A549 (cell line): ENCODE measurements around the gene RPH3AL. TPM values are rescaled to one million over a fixed set of nuclear protein-coding genes. Genes with fewer than 3 reads are reported as not detected.

Experiments
- ATAC-seq, 2 experiments: fragments of 200-7000 bp in 1 of 2; fragments of >200 bp in 1 of 2; cut with Nextera tagmentation in 1 of 2; cut with Tn5 transposase in 1 of 2; 3 replicates each; pipeline versions ENCODE4 v1.8.0 to v1.9.1; 2018 to 2020; ENCODE audit warnings: mild to moderate bottlenecking in 1 of 2, moderate library complexity in 1 of 2
- CTCF ChIA-PET: fragments of 300-600 bp; sonication (Branson Sonifier 250); formaldehyde crosslinking; extraction: SDS; loops from one replicate; lab custom pipeline; 2021; ENCODE audit warnings: antibody characterized with exemption, inconsistent platforms; lab: Yijun Ruan, JAX
- POLR2A ChIA-PET: fragments of 350-600 bp; formaldehyde crosslinking; extraction: SDS; loops from one replicate; lab custom pipeline; 2021; ENCODE audit warnings: antibody characterized with exemption, inconsistent platforms; lab: Yijun Ruan, JAX
- DNase-seq, 2 experiments: peaks; one replicate each; pipeline versions ENCODE4 v3.0.0 to v3.0.0-alpha.2; 2011 to 2016; ENCODE audit warnings: low read depth in 1 of 2, low spot score in 1 of 2
- FAIRE-seq: peaks from 2 replicates; lab custom pipeline; 2011; peaks lifted over from hg19 to GRCh38; lab: Jason Lieb, UNC
- H3K27ac ChIP-seq, 2 experiments: fragments of >200 bp; sonication (Bioruptor Twin); formaldehyde crosslinking; 3 replicates each; pipeline ENCODE4 v1.5.1; 2016 to 2017
- H3K4me1 ChIP-seq: fragments of >200 bp; sonication (Bioruptor Twin); formaldehyde crosslinking; 3 replicates; pipeline ENCODE4 v1.6.1; 2016
- H3K4me2 ChIP-seq: fragments of >200 bp; sonication (Bioruptor Twin); formaldehyde crosslinking; 3 replicates; pipeline ENCODE4 v1.6.1; 2016
- H3K4me3 ChIP-seq: fragments of >200 bp; sonication (Bioruptor Twin); formaldehyde crosslinking; 3 replicates; pipeline ENCODE4 v1.5.1; 2016
- H3K9me3 ChIP-seq: fragments of >200 bp; sonication (Bioruptor Twin); formaldehyde crosslinking; 3 replicates; pipeline ENCODE4 v1.6.1; 2016
- BHLHE40 ChIP-seq: IDR thresholded peaks from 2 replicates; pipeline ENCODE4 v1.6.1; 2012; ENCODE audit warnings: low read depth, low read length, inconsistent platforms
- CBX2 ChIP-seq: fragments of 200-600 bp; sonication (generic); IDR thresholded peaks from 2 replicates; pipeline ENCODE4 v1.6.1; 2016; ENCODE audit warnings: low read depth, mild to moderate bottlenecking, borderline replicate concordance
- CHD4 ChIP-seq: fragments of 200-600 bp; sonication (generic); IDR thresholded peaks from 2 replicates; pipeline ENCODE4 v1.6.1; 2016; ENCODE audit warnings: antibody characterized with exemption, mild to moderate bottlenecking, borderline replicate concordance
- EHF ChIP-seq: fragments of 250-450 bp; sonication (Bioruptor Pico); IDR thresholded peaks from 2 replicates; pipeline ENCODE4 v1.5.0; 2020; ENCODE audit warnings: mild to moderate bottlenecking
- FOSB ChIP-seq: fragments of 250-450 bp; sonication (Bioruptor Pico); IDR thresholded peaks from 2 replicates; pipeline ENCODE4 v1.5.0; 2020; ENCODE audit warnings: mild to moderate bottlenecking, moderate library complexity
- FOXS1 ChIP-seq: fragments of 250-450 bp; sonication (Bioruptor Pico); IDR thresholded peaks from 2 replicates; pipeline ENCODE4 v1.5.0; 2020; ENCODE audit warnings: mild to moderate bottlenecking, moderate library complexity
- HDAC2 ChIP-seq: fragments of 200-600 bp; sonication (generic); IDR thresholded peaks from 2 replicates; pipeline ENCODE4 v1.6.1; 2016
- HOXA7 ChIP-seq: fragments of 250-450 bp; sonication (Bioruptor Pico); IDR thresholded peaks from 2 replicates; pipeline ENCODE4 v1.5.0; 2020; ENCODE audit warnings: mild to moderate bottlenecking, moderate library complexity
- HOXB13 ChIP-seq: fragments of 250-450 bp; sonication (Bioruptor Pico); IDR thresholded peaks from 2 replicates; pipeline ENCODE4 v1.5.0; 2020; ENCODE audit warnings: low read depth, mild to moderate bottlenecking, moderate library complexity
- JUNB ChIP-seq: fragments of >200 bp; sonication (Bioruptor Twin); formaldehyde crosslinking; IDR thresholded peaks from 2 replicates; pipeline ENCODE4 v1.6.1; 2016
- KDM5A ChIP-seq: fragments of 200-600 bp; sonication (generic); IDR thresholded peaks from 2 replicates; pipeline ENCODE4 v1.6.1; 2016; ENCODE audit warnings: antibody characterized with exemption, mild to moderate bottlenecking
- NR3C1 ChIP-seq: fragments of >200 bp; sonication (Bioruptor Twin); formaldehyde crosslinking; IDR thresholded peaks from 3 replicates; pipeline ENCODE4 v1.6.1; 2017
- PHF8 ChIP-seq: fragments of 200-600 bp; sonication (generic); IDR thresholded peaks from 2 replicates; pipeline ENCODE4 v1.6.1; 2016; ENCODE audit warnings: low read depth, mild to moderate bottlenecking, antibody characterized with exemption, moderate library complexity, borderline replicate concordance
- RAD21 ChIP-seq, 2 experiments: fragments of >200 bp in 1 of 2; sonication (Bioruptor Twin) in 1 of 2; formaldehyde crosslinking in 1 of 2; IDR thresholded peaks in 1 of 2; conservative IDR thresholded peaks in 1 of 2; 2 replicates in 1 of 2; 3 replicates in 1 of 2; pipeline ENCODE4 v1.6.1; 2012 to 2018; ENCODE audit warnings: inconsistent platforms in 1 of 2
- RCOR1 ChIP-seq: fragments of 150-350 bp; IDR thresholded peaks from 2 replicates; pipeline ENCODE4 v1.6.1; 2014; ENCODE audit warnings: antibody characterized with exemption, low read length, low read depth
- RNF2 ChIP-seq: fragments of 200-600 bp; sonication (generic); IDR thresholded peaks from 2 replicates; pipeline ENCODE4 v1.6.1; 2016; ENCODE audit warnings: low read depth, mild to moderate bottlenecking, antibody characterized with exemption, moderate library complexity, borderline replicate concordance
- SREBF2 ChIP-seq: fragments of 450-650 bp; IDR thresholded peaks from 2 replicates; pipeline ENCODE4 v1.6.1; 2014; ENCODE audit warnings: mild to moderate bottlenecking, moderate library complexity
- TFCP2L1 ChIP-seq: fragments of 250-450 bp; sonication (Bioruptor Pico); IDR thresholded peaks from 2 replicates; pipeline ENCODE4 v1.5.0; 2021; ENCODE audit warnings: mild to moderate bottlenecking
- TP53 ChIP-seq: fragments of 250-450 bp; sonication (Bioruptor Pico); IDR thresholded peaks from 2 replicates; pipeline ENCODE4 v1.5.0; 2021; ENCODE audit warnings: mild to moderate bottlenecking, moderate library complexity
- ZC3H11A ChIP-seq: fragments of 450-650 bp; IDR thresholded peaks from 2 replicates; pipeline ENCODE4 v1.6.1; 2014; ENCODE audit warnings: antibody characterized with exemption, mild to moderate bottlenecking
- ZFP36 ChIP-seq: fragments of 450-650 bp; IDR thresholded peaks from 2 replicates; pipeline ENCODE4 v1.6.1; 2014; ENCODE audit warnings: borderline replicate concordance; ENCODE audit not compliant: partially characterized antibody
- ZNF302 ChIP-seq: fragments of 250-450 bp; sonication (Bioruptor Pico); IDR thresholded peaks from 2 replicates; pipeline ENCODE4 v1.9.0; 2021; ENCODE audit warnings: inconsistent platforms, mild to moderate bottlenecking, moderate library complexity
- ZSCAN20 ChIP-seq: fragments of 250-450 bp; sonication (Bioruptor Pico); IDR thresholded peaks from 2 replicates; pipeline ENCODE4 v1.8.0; 2022; ENCODE audit warnings: mild to moderate bottlenecking, moderate library complexity
- WGBS: methylation state at CpG from one replicate; pipeline ENCODE4 v1.1.6; 2017; ENCODE audit errors: missing lambda C conversion rate; 5-methylcytosine and 5-hydroxymethylcytosine counted together
- polyA plus RNA-seq, 4 experiments: library from polyadenylated mRNA; depleted of rRNA in 3 of 4; stranded (reverse); fragments of >200 nt; fragmentation: RNase III in 1 of 4; extraction: RNeasy Plus Mini Kit Qiagen cat#74134 plus additional on column Dnase treatment in 1 of 4; gene quantifications; 2 replicates in 3 of 4; 3 replicates in 1 of 4; pipeline ENCODE4 v1.2.3, GENCODE V29; 2011 to 2017
- TF ChIP-seq, protein P1 (sequence below): fragments of 200-600 bp; sonication (generic); IDR thresholded peaks from 2 replicates; pipeline ENCODE4 v1.6.1; 2016; ENCODE audit warnings: antibody characterized with exemption, mild to moderate bottlenecking, moderate library complexity
- TF ChIP-seq, protein P2 (sequence below): fragments of >200 bp; sonication (Bioruptor Twin); formaldehyde crosslinking; IDR thresholded peaks from 2 replicates; pipeline ENCODE4 v1.6.1; 2016

The RPH3AL gene
- polyA plus RNA-seq, 2 of the 4 experiments (the other 2 are of a cell fraction) = 23.3 to 31.1 TPM

GRCh38 chr17:251531-251930, 101.1 kb downstream of the RPH3AL start:
- Histone ChIP-seq H3K4me1 (no peaks in the 10 kb centered on the region), H3K27ac (no peak overlapping the region), H3K4me2 (no peak overlapping the region), H3K9me3 (no peaks in the 10 kb centered on the region), H3K4me3 (no peak overlapping the region)
- 91% methylated on average over 12 of the region's 12 CpGs for WGBS
- TF ChIP-seq ZSCAN20 (no peak), RCOR1 (no peak), HOXB13 (no peak), FOSB (CRISPR knock-in tag) (no peak), SREBF2 (no peak), PHF8 (no peak), ZC3H11A (no peak), HDAC2 (no peak), CHD4 (no peak), TP53 (no peak), RNF2 (no peak), TFCP2L1 (CRISPR knock-in tag) (no peak), HOXA7 (CRISPR knock-in tag) (no peak), FOXS1 (CRISPR knock-in tag) (no peak), ZNF302 (CRISPR knock-in tag) (no peak), CBX2 (no peak), EHF (no peak), RAD21 (conservative IDR thresholded peaks at IDR 0.05 in 1 of 2, IDR thresholded peaks at IDR 0.05 in 1 of 2) (no peak)
- TF ChIP-seq, protein P1, sequence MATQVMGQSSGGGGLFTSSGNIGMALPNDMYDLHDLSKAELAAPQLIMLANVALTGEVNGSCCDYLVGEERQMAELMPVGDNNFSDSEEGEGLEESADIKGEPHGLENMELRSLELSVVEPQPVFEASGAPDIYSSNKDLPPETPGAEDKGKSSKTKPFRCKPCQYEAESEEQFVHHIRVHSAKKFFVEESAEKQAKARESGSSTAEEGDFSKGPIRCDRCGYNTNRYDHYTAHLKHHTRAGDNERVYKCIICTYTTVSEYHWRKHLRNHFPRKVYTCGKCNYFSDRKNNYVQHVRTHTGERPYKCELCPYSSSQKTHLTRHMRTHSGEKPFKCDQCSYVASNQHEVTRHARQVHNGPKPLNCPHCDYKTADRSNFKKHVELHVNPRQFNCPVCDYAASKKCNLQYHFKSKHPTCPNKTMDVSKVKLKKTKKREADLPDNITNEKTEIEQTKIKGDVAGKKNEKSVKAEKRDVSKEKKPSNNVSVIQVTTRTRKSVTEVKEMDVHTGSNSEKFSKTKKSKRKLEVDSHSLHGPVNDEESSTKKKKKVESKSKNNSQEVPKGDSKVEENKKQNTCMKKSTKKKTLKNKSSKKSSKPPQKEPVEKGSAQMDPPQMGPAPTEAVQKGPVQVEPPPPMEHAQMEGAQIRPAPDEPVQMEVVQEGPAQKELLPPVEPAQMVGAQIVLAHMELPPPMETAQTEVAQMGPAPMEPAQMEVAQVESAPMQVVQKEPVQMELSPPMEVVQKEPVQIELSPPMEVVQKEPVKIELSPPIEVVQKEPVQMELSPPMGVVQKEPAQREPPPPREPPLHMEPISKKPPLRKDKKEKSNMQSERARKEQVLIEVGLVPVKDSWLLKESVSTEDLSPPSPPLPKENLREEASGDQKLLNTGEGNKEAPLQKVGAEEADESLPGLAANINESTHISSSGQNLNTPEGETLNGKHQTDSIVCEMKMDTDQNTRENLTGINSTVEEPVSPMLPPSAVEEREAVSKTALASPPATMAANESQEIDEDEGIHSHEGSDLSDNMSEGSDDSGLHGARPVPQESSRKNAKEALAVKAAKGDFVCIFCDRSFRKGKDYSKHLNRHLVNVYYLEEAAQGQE = no peak
- TF ChIP-seq, protein P2, sequence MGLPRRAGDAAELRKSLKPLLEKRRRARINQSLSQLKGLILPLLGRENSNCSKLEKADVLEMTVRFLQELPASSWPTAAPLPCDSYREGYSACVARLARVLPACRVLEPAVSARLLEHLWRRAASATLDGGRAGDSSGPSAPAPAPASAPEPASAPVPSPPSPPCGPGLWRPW = no peak
- ChIA-PET POLR2A (interaction anchor here (0.7 kb wide), 1 partner anchor 350 kb away, joined by 4 read pairs; no protein-coding TSS in a partner anchor), CTCF (interaction anchor here (1.8 kb wide), 1 partner anchor 9 kb away, joined by 5 read pairs; no protein-coding TSS in a partner anchor)
- ATAC-seq = no peak
- FAIRE-seq = no peak
- DNase-seq = no peak

DNA sequence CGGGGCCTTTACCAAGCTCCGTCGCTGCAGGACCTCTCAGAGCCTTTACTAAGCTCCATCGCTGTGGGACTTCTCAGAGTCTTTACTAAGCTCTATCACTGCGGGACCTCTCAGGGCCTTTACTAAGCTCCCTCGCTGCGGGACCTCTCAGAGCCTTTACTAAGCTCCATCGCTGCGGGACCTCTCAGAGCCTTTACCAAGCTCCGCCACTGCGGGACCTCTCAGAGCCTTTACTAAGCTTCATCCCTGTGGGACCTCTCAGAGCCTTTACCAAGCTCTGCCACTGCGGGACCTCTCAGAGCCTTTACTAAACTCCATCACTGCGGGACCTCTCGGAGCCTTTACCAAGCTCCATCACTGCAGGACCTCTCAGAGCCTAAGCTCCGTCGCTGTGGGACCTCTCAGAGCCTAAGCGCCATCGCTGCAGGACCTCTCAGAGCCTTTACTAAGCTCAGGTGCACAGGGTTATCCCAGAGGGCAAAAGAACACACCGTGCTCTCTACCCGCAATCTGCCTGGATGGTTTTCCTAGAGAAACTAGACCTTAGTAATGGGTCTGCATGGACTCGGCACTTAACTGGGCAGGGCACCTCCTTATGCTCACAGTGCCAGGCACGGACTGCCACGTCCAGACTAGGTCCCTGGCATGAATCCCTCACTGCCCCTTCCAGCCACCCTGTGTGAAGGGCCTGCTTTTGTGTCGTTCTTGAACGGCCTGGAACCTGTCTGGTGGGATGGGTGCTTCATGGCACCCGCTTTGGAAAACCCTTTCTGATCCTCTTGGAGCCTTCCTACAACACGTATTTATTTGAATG, 101.9 kb downstream of the RPH3AL start:
- POLR2A ChIA-PET = no interaction called here
- ATAC-seq (no peak), DNase-seq (no peak), FAIRE-seq (no peak)
- Histone ChIP-seq H3K27ac (no peak overlapping the region), H3K9me3 (no peaks in the 10 kb centered on the region), H3K4me1 (no peaks in the 10 kb centered on the region), H3K4me3 (no peak overlapping the region), H3K4me2 (no peak overlapping the region)
- CTCF ChIA-PET = interaction anchor here (0.7 to 1.8 kb wide), 4 partner anchors 10 to 26 kb away, joined by 3 to 5 read pairs (median 4); no protein-coding TSS in a partner anchor
- TF ChIP-seq NR3C1 (no peak), ZFP36 (no peak), KDM5A (no peak), BHLHE40 (no peak), JUNB (no peak)
- TF ChIP-seq, protein P1 = no peak
- WGBS = 92% methylated on average over 27 of the region's 27 CpGs
